ENCODE results near the gene COL4A6. TPM values are rescaled to one million over a fixed set of nuclear protein-coding genes. Genes with fewer than 3 reads are reported as not detected.
"Not testable (repeated sequence)": the region's sequence is repeated elsewhere in the genome, so short reads cannot be mapped to it uniquely, and the experiment has no call there.

Gene COL4A6
- total RNA-seq, 1 experiment from 2014 or later = 0.28 TPM

- Histone ChIP-seq H3K4me3 (ENCODE audit: low read depth in 2 of 2, low read length in 2 of 2) (no peak overlapping the region), H3K4me1 (ENCODE audit: control insufficient read depth, insufficient read depth, low read length) (no peaks in the 10 kb centered on the region), H3K36me3 (ENCODE audit: control insufficient read depth, insufficient read depth, low read length) (no peaks in the 10 kb centered on the region), H3K27me3 (ENCODE audit: control insufficient read depth, insufficient read depth, low read length) (no peaks in the 10 kb centered on the region), H3K9me3 (ENCODE audit: control insufficient read depth, insufficient read depth, low read depth, low read length) (no peaks in the 10 kb centered on the region), H3K27ac (ENCODE audit: low read length) (no peak overlapping the region)
- in situ Hi-C loops (cut with HindIII; ENCODE audit: low pct_unique_long_range_greater_than_20kb, low sequenced_read_pairs) (no loop called here), intact Hi-C loops (cut with micrococcal nuclease; ENCODE audit: unreplicated experiment) (no loop called here)
- POLR2A ChIA-PET = no interaction called here
- DNase-seq (ENCODE audit: low read depth, low spot score) = no peak
- no TSS peak for BruUV-seq (replicated peaks)
- CTCF ChIA-PET = no interaction called here
- no peak for TF ChIP-seq TCF7L2 (IDR thresholded peaks at IDR 0.05; ENCODE audit: low read depth, low read length)
- no peak for ATAC-seq
Observed at GRCh38 chrX:108380222-108380621, 58.0 kb downstream of the COL4A6 start.

GRCh38 chrX:108376821-108377220 lies 61.4 kb downstream of the COL4A6 start:
- H3K4me3 ChIP-seq (ENCODE audit: low read depth in 2 of 2, low read length in 2 of 2); DNase-seq (ENCODE audit: low read depth, low spot score); CTCF ChIA-PET; POLR2A ChIA-PET; ATAC-seq; H3K9me3 ChIP-seq (ENCODE audit: control insufficient read depth, insufficient read depth, low read depth, low read length); H3K4me1 ChIP-seq (ENCODE audit: control insufficient read depth, insufficient read depth, low read length); H3K27ac ChIP-seq (ENCODE audit: low read length); in situ Hi-C loops (cut with HindIII; ENCODE audit: low pct_unique_long_range_greater_than_20kb, low sequenced_read_pairs); BruUV-seq (replicated peaks); H3K36me3 ChIP-seq (ENCODE audit: control insufficient read depth, insufficient read depth, low read length); H3K27me3 ChIP-seq (ENCODE audit: control insufficient read depth, insufficient read depth, low read length); intact Hi-C loops (cut with micrococcal nuclease; ENCODE audit: unreplicated experiment): not testable (repeated sequence)

GRCh38 chrX:108375591-108375990 lies 62.6 kb downstream of the COL4A6 start:
- H3K27ac ChIP-seq (ENCODE audit: low read length); H3K4me1 ChIP-seq (ENCODE audit: control insufficient read depth, insufficient read depth, low read length); H3K36me3 ChIP-seq (ENCODE audit: control insufficient read depth, insufficient read depth, low read length); BruUV-seq (replicated peaks); in situ Hi-C loops (cut with HindIII; ENCODE audit: low pct_unique_long_range_greater_than_20kb, low sequenced_read_pairs); H3K27me3 ChIP-seq (ENCODE audit: control insufficient read depth, insufficient read depth, low read length); CTCF ChIA-PET; H3K9me3 ChIP-seq (ENCODE audit: control insufficient read depth, insufficient read depth, low read depth, low read length); DNase-seq (ENCODE audit: low read depth, low spot score); H3K4me3 ChIP-seq (ENCODE audit: low read depth in 2 of 2, low read length in 2 of 2); intact Hi-C loops (cut with micrococcal nuclease; ENCODE audit: unreplicated experiment); ATAC-seq; POLR2A ChIA-PET: not testable (repeated sequence)

- CTCF ChIA-PET = no interaction called here
- intact Hi-C loops (cut with micrococcal nuclease; ENCODE audit: unreplicated experiment) (no loop called here), in situ Hi-C loops (cut with HindIII; ENCODE audit: low pct_unique_long_range_greater_than_20kb, low sequenced_read_pairs) (no loop called here)
Observed at GRCh38 chrX:108366644-108367406, 71.4 kb downstream of the COL4A6 start.

More at GRCh38 chrX:108366644-108367406, 71.4 kb downstream of the COL4A6 start:
- Histone ChIP-seq H3K27ac (ENCODE audit: low read length) (no peak overlapping the region), H3K27me3 (ENCODE audit: control insufficient read depth, insufficient read depth, low read length) (no peaks in the 10 kb centered on the region), H3K36me3 (ENCODE audit: control insufficient read depth, insufficient read depth, low read length) (no peaks in the 10 kb centered on the region), H3K4me3 (ENCODE audit: low read depth in 2 of 2, low read length in 2 of 2) (no peak overlapping the region), H3K4me1 (ENCODE audit: control insufficient read depth, insufficient read depth, low read length) (no peaks in the 10 kb centered on the region), H3K9me3 (ENCODE audit: control insufficient read depth, insufficient read depth, low read depth, low read length) (no peaks in the 10 kb centered on the region)
- TF ChIP-seq CTCF (IDR thresholded peaks at IDR 0.05) (no peak), POLR2AphosphoS5 (IDR thresholded peaks at IDR 0.05; ENCODE audit: low read depth, low read length) (no peak), SIN3A (IDR thresholded peaks at IDR 0.05; ENCODE audit: borderline replicate concordance, insufficient read depth, low read depth, low read length) (no peak)
- POLR2A ChIA-PET = no interaction called here
- ATAC-seq (no peak), DNase-seq (ENCODE audit: low read depth, low spot score) (no peak)
- BruUV-seq (replicated peaks) = no TSS peak
